ENCODE data around the gene PLB1.

GRCh38 chr2:28523902-28524301 lies 28.0 kb downstream of the PLB1 start:
- no peak for TF ChIP-seq CTCF (conservative IDR thresholded peaks at IDR 0.05; ENCODE audit: low read length)
- no peak for TF ChIP-seq EZH2phosphoT487 (IDR thresholded peaks at IDR 0.05; ENCODE audit: borderline replicate concordance, low read depth, low read length)
